Measurements from ENCODE around the gene TMEM128. TPM values are rescaled to one million over a fixed set of nuclear protein-coding genes. Genes with fewer than 3 reads are reported as not detected.

Gene TMEM128
- total and polyA plus RNA-seq, 2 donors (not counting 1 experiment from before 2014, with no cell fraction given), result 26.4 to 52.1 TPM

GRCh38 chr4:4277531-4277930 is 29.5 kb upstream of the TMEM128 start:
- no peak overlapping the region for H3K4me3 ChIP-seq (replicated peaks in 1 of 4; ENCODE audit: control extremely low read depth in 1 of 4, insufficient read depth in 1 of 4, low read depth in 3 of 4, low read length in 4 of 4)
- no peak for DNase-seq (ENCODE audit: low read depth in 2 of 2)
- H3K9me3 ChIP-seq (ENCODE audit: control insufficient read depth, insufficient read depth, low read depth, low read length), result no peaks in the 10 kb centered on the region
- H3K4me2 ChIP-seq (ENCODE audit: extremely low read depth, insufficient read depth, low read length), result no peak overlapping the region
- no peaks in the 10 kb centered on the region for H3K4me1 ChIP-seq (ENCODE audit: control insufficient read depth, extremely low read depth, insufficient read depth, low read length)
- H3K36me3 ChIP-seq (ENCODE audit: control insufficient read depth, insufficient read depth, low read length), result peaks cover 12% of the 10 kb centered on the region
- H3K9ac ChIP-seq (ENCODE audit: insufficient read depth, low read length), result no peak overlapping the region
- TF ChIP-seq CTCF (conservative IDR thresholded peaks at IDR 0.05 in 1 of 2, IDR thresholded peaks at IDR 0.05 in 1 of 2; ENCODE audit: low read depth in 1 of 2, low read length in 2 of 2) (no peak), EZH2 (IDR thresholded peaks at IDR 0.05; ENCODE audit: low read length, missing control alignments) (no peak)
- no peaks in the 10 kb centered on the region for H3K27me3 ChIP-seq (ENCODE audit: control insufficient read depth, insufficient read depth, low read length)
- no peaks in the 10 kb centered on the region for H3K79me2 ChIP-seq (ENCODE audit: control insufficient read depth, insufficient read depth, low read length)
- no peaks in the 10 kb centered on the region for H4K20me1 ChIP-seq (ENCODE audit: control insufficient read depth, extremely low read depth, insufficient read depth, low read length)
- H2AFZ ChIP-seq (ENCODE audit: low read length), result no peak overlapping the region
- no peak overlapping the region for H3K27ac ChIP-seq (ENCODE audit: insufficient read depth, low read length)

- H3K9me3 ChIP-seq (ENCODE audit: control insufficient read depth, insufficient read depth, low read depth, low read length), result no peaks in the 10 kb centered on the region
Measured at GRCh38 chr4:4274226-4274625, 26.2 kb upstream of the TMEM128 start.

GRCh38 chr4:4271912-4272311 is 23.9 kb upstream of the TMEM128 start:
- no peaks in the 10 kb centered on the region for H3K27me3 ChIP-seq (ENCODE audit: control insufficient read depth, insufficient read depth, low read length)
- no peak overlapping the region for H3K4me2 ChIP-seq (ENCODE audit: extremely low read depth, insufficient read depth, low read length)
- no peaks in the 10 kb centered on the region for H3K79me2 ChIP-seq (ENCODE audit: control insufficient read depth, insufficient read depth, low read length)
- H3K4me3 ChIP-seq (replicated peaks in 1 of 4; ENCODE audit: control extremely low read depth in 1 of 4, insufficient read depth in 1 of 4, low read depth in 3 of 4, low read length in 4 of 4), result no peak overlapping the region
- no peak for TF ChIP-seq CTCF (conservative IDR thresholded peaks at IDR 0.05 in 1 of 2, IDR thresholded peaks at IDR 0.05 in 1 of 2; ENCODE audit: low read depth in 1 of 2, low read length in 2 of 2)
- TF ChIP-seq EZH2 (IDR thresholded peaks at IDR 0.05; ENCODE audit: low read length, missing control alignments), result no peak
- H3K36me3 ChIP-seq (ENCODE audit: control insufficient read depth, insufficient read depth, low read length), result peaks cover 5% of the 10 kb centered on the region
- no peaks in the 10 kb centered on the region for H3K4me1 ChIP-seq (ENCODE audit: control insufficient read depth, extremely low read depth, insufficient read depth, low read length)
- no peak overlapping the region for H3K9ac ChIP-seq (ENCODE audit: insufficient read depth, low read length)
- no peak overlapping the region for H2AFZ ChIP-seq (ENCODE audit: low read length)
- H3K9me3 ChIP-seq (ENCODE audit: control insufficient read depth, insufficient read depth, low read depth, low read length), result no peaks in the 10 kb centered on the region
- no peak overlapping the region for H3K27ac ChIP-seq (ENCODE audit: insufficient read depth, low read length)
- DNase-seq (ENCODE audit: low read depth in 2 of 2), result no peak
- no peaks in the 10 kb centered on the region for H4K20me1 ChIP-seq (ENCODE audit: control insufficient read depth, extremely low read depth, insufficient read depth, low read length)

More at GRCh38 chr4:4274226-4274625, 26.2 kb upstream of the TMEM128 start:
- H3K79me2 ChIP-seq (ENCODE audit: control insufficient read depth, insufficient read depth, low read length), result no peaks in the 10 kb centered on the region
- no peaks in the 10 kb centered on the region for H4K20me1 ChIP-seq (ENCODE audit: control insufficient read depth, extremely low read depth, insufficient read depth, low read length)
- no peak overlapping the region for H2AFZ ChIP-seq (ENCODE audit: low read length)
- no peak overlapping the region for H3K9ac ChIP-seq (ENCODE audit: insufficient read depth, low read length)
- no peak overlapping the region for H3K4me3 ChIP-seq (replicated peaks in 1 of 4; ENCODE audit: control extremely low read depth in 1 of 4, insufficient read depth in 1 of 4, low read depth in 3 of 4, low read length in 4 of 4)
- H3K4me2 ChIP-seq (ENCODE audit: extremely low read depth, insufficient read depth, low read length), result no peak overlapping the region
- H3K27ac ChIP-seq (ENCODE audit: insufficient read depth, low read length), result no peak overlapping the region
- DNase-seq (ENCODE audit: low read depth in 2 of 2), result no peak
- no peaks in the 10 kb centered on the region for H3K4me1 ChIP-seq (ENCODE audit: control insufficient read depth, extremely low read depth, insufficient read depth, low read length)
- H3K27me3 ChIP-seq (ENCODE audit: control insufficient read depth, insufficient read depth, low read length), result no peaks in the 10 kb centered on the region
- no peak for TF ChIP-seq EZH2 (IDR thresholded peaks at IDR 0.05; ENCODE audit: low read length, missing control alignments)
- H3K36me3 ChIP-seq (ENCODE audit: control insufficient read depth, insufficient read depth, low read length), result peaks cover 5% of the 10 kb centered on the region

All from fibroblast of lung (primary cell).